ENCODE measurements around the gene C6orf47. TPM values are rescaled to one million over a fixed set of nuclear protein-coding genes. Genes with fewer than 3 reads are reported as not detected.

The C6orf47 gene, protein sequence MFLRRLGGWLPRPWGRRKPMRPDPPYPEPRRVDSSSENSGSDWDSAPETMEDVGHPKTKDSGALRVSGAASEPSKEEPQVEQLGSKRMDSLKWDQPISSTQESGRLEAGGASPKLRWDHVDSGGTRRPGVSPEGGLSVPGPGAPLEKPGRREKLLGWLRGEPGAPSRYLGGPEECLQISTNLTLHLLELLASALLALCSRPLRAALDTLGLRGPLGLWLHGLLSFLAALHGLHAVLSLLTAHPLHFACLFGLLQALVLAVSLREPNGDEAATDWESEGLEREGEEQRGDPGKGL
- total RNA-seq (2022; extraction: Qiagen RNA extraction) = 10.3 to 13.2 TPM (median 12.6 TPM) in 5 replicates

DNA sequence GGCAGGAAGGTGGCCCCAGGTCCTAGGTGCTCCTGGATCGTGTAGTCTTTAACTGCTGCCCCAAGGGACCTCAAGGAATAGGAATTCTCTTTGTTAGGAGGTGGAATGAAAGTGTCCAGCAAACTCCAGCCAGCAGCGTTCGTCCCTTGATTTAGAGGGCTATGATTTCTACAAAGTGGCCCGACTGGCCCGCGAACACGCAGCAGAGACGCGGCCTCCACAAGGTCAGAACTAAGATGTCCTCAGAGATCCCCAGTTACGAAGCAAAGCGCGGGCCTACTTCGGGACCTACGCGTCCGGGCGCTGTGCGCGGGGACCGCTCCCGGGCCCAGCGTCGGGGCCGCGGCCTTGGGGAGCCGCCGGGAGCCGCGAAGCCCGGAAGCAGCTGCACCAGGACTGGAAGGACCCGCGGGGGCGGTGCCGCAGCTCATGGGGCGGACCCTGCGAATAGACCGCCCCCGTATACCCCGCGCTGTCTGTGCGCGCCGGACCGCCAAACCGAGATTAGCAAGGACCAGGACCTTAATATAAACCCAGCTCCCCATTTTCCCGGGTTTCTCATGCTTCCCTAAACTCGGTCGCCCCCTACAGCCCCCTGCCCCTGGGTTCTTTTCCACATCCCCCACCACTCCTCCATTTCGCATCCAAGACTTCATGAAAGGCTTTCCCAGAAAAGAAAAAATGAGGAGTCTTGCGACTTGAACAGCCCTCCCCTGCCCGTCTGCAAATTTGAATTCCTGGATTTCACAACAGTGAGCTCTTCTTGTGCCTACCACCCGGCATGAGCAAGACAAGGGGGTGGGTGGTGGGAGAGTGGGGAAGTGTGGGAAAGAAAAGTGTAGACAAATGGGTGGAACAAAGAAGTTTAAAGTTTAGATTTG is at the start of gene C6orf47:
TSS of gene C6orf47 (minus strand) at position 398 of the 881 bp plus-strand sequence. CDS start 831 bp downstream, outside the sequence.

DNA sequence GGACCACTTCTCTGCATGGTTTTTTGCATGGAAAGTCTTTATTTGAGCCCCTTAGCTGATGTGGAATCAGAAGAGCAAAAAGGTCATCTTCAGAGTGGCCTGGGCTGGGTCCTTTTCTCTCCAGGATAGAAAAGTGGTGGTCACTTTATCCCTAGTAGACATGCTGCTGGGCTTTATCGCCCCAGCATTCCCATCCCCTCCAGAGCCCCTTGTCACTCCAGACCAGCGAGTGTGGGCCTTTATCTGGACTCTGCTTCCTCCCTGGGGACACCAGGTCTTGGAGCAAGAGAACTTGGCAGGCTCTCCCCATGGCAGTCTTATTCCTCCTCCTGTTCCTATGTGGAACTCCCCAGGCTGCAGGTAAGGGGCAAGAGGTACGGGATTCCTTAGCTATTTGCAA is 46.0 kb upstream of the C6orf47 start, which contains the start of gene LY6G6F:
TSS of gene LY6G6F (plus strand) at position 268 of the 400 bp plus-strand sequence. CDS start at position 309, 41 bp downstream.

DNA sequence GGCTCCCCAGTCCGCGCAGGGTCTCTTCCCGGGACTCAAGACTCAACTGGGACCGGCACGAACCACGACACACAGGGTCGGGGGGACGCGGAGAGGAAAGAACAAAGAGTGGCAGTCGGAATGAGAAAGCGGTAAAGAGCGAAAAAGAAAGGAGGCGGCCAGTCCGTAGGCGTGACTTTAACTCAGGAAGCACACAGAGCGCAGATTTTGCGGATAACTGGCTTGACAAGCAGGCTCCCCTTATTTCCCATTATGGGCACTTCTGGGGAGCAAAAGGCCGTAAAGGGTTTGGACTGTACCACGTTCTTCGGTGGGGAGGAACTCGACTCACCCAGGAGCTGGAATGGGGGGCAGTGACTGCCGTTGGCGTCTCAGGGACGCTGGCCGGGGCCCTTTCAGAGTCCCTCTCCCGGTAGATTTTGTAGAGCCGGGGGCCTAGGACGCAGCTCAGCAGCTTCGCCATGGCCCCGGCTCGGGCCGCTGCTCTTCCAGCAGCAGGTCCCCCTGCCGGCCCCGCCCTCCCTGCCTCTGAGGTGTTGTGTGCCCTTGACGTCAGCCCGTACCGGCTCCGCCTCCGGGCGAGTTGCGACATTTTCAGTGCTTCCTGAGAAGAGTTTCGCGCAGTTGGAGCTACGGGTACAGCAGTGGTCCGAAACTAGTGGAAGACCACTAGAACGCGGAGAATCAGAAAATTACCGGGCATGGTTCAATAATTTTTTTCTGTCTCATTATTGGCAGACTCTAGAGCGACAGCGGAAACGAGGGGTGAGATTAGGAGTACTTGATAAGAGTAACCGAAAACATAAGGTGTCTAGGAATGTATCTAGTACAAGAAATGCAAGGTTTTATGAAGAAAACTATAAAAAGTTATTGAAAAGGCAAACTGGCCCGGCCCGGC is 42.5 kb upstream of the C6orf47 start, which contains the start of gene ABHD16A:
TSS of gene ABHD16A (minus strand) at position 506 of the 898 bp plus-strand sequence. CDS start at position 463, 43 bp downstream.

DNA sequence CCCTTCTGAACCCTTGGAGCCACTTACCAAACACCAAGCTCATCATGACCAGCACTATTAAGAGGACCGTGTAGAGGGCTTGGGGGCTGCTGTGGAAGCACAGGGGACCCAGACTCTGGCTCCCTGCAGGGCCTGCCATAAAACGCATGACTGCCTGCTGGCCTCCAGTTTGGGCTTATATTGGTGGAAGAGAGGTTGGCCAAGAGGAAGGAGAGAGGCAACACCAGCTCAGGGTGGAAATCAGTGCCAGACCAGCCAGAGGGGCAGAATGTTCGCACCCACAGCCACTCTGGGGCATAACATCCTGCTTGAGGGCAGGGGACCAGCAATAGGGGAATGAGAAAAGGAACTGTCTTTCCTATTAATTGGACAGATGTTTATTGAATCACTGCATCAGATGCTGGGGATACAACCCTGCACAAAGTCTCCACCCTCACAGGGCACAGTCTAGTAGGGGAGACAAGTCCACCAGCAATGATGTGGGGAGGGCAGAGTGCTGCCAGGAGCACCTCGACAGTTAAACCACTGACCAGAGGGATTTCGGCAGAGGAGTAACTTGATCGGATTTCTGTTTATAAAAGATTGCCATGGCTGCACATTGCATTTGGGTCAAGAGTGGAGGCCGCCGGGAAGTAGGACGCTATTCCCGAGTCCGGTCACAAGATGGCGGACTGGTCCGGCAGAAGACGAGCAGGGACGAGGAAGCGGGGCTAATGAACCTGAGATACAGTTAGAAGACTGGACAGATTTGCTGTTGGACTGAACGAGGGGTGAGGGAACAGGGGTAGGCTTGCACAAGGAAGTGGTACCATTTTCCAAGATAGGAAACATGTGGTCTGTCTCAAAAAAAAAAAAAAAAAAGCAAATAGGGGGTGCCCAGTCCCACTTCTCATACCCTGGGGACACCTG is 19.9 kb upstream of the C6orf47 start, which contains the start of gene LY6G5C:
TSS of gene LY6G5C (minus strand) at position 842 of the 909 bp plus-strand sequence. CDS start at position 148, 694 bp downstream.

DNA sequence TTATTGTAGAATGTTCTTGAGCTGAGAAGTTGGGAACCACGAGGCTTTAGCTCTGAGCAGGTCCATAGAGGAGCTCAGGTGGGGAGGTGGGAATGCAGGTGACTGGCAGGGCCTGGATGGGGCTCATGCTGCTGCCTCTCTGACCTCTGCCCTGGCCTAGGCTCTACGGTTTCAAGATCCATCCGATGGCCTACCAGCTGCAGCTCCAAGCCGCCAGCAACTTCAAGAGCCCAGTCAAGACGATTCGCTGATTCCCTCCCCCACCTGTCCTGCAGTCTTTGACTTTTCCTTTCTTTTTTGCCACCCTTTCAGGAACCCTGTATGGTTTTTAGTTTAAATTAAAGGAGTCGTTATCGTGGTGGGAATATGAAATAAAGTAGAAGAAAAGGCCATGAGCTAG is 9.1 kb upstream of the C6orf47 start, which contains the start of gene LY6G5B:
TSS of gene LY6G5B (plus strand) at position 301 of the 400 bp plus-strand sequence. CDS start 975 bp downstream, outside the sequence.

DNA sequence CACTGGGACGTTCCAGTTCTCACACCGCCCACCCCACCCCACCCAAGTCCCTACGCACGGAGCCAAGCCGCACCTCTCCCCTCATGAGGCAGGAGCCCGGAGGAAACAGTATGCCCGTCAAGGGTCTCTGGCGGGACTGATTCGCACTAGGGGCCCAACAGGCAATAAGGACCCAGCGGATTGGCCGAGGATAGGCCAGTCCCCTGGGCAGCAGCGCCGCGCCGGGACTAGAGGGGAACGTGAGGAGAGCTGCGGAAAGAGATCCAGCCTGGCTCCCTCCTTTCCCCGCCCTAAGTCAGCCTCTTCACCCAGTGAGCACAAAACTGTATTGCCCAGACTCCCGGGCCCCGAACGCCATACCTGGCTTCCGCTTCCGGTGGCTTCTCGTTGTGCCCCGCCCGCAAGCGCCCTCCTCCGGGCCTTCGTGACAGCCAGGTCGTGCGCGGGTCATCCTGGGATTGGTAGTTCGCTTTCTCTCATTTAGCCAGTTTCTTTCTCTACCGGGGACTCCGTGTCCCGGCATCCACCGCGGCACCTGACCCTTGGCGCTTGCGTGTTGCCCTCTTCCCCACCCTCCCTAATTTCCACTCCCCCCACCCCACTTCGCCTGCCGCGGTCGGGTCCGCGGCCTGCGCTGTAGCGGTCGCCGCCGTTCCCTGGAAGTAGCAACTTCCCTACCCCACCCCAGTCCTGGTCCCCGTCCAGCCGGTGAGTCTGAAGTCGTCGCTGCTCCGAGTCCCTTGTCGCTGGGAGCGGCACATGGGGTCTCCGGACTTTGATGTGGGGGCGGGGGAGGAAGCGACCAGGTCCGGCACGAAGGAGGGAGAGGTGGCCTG is 5.1 kb upstream of the C6orf47 start, which contains the start of gene CSNK2B:
TSS of gene CSNK2B (plus strand) at position 580 of the 836 bp plus-strand sequence. CDS start 752 bp downstream, outside the sequence.

DNA sequence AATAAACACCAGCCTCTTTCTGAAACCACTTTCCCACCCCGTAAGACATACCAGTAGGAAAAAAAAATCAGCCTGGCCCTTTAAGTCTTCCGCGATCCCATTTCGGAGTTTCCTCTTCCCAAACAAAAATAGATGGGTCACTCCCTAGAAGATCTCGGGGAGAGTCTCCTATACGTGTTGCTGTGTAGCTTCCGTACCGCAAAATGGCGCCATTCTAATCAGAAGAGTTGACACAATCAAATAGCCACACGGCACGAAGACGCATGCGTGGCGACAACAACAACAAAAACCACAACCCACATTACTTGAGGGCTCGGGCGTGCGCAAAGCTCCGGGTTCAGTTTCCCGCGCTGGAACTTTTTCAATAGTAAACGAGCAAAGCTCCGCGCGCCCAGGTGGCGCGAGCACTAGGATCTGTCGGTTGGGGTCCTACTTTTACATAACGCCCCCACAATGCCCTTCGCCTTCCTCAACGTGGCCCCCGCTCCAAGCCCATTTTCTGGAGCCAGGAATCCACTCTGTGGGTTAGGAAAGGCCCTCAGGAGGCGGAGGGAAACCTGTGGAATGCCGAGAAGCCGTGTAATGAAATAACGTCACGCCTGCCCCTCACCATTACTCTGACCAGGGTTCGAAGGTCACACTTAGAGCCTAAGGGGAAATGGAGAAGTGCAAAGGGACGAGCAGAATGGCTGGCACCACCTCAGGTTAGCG is 4.4 kb upstream of the C6orf47 start, which contains the start of gene GPANK1:
TSS of gene GPANK1 (minus strand) at position 208 of the 711 bp plus-strand sequence. CDS start 519 bp downstream, outside the sequence.

DNA sequence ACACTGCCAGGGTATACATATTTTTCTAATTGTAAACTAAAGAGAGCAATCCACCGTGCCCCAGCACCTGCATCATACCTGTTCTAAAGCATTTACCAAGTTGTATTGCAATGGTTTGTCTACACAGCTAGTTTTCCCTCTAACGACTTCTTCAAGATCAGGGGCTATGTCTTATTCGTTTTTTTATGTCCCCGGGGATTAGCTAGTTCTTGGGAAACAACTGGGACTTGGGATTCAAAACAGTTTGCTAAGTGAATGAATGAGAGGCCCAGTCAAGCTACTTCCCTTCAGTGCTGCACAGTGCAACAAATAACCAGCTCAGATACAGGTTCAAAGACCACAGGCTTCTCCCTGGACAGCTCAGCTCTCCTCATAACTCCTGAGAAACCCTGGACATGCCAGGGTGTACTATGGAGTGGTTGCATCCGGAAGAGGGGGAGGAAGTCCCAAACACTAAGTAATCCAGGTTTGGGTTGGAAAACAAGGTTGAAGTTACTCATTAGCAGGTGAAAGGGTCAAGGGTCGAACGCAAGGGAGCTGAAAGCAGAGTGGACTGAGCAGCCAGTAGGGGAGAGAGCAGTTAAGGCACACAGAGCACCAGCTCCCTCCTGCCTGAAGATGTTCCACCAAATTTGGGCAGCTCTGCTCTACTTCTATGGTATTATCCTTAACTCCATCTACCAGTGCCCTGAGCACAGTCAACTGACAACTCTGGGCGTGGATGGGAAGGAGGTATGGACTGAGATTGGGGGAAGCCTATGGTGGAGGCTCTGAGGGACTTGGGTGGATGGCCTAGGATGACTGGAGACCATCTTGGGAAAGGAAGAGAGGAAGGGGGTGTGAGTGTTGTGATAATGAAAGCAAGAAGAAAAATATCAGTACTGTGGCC is 5.0 kb downstream of the C6orf47 start, which contains the start of gene APOM:
TSS of gene APOM (plus strand) at position 546 of the 889 bp plus-strand sequence. CDS start at position 619, 73 bp downstream.

DNA sequence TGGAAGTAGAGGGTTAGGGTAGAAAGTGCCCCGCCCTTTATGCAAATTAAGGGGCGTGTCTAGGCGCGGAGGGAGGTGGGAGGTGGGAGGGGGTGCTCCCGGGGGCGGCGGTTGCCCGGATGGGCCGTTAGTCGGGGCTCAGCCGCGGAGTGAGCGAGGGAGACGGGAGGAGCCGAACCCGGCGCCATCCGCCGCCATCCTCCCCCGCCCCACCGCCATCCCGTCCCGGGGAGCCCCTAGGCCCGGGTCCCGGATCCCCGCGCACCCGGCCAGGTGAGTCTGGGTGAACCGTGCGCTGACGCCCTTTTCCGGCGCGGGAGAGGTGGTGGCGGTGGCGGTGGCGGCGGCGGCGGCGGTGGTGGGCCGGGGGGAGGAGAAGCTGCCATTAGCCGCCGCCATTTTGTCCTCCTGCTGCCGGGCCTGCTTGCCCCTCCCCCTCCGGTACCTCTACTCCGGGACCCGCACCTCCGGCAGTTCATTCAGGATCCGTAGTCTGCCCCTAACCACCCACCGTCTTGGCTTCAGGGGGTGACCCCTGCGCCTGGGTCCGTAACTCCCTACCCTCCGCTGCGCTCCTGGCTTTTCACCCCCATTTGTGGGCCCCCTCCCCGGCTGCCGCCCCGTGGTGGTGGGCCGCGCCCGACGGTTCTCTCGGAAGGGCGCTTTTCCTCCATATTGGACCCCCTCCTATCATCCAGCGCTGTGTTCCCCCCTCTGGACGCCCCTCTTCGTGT is 39.8 kb downstream of the C6orf47 start, which contains the start of gene PRRC2A:
TSS of gene PRRC2A (plus strand) at position 130 of the 734 bp plus-strand sequence. CDS start 2,075 bp downstream, outside the sequence.

DNA sequence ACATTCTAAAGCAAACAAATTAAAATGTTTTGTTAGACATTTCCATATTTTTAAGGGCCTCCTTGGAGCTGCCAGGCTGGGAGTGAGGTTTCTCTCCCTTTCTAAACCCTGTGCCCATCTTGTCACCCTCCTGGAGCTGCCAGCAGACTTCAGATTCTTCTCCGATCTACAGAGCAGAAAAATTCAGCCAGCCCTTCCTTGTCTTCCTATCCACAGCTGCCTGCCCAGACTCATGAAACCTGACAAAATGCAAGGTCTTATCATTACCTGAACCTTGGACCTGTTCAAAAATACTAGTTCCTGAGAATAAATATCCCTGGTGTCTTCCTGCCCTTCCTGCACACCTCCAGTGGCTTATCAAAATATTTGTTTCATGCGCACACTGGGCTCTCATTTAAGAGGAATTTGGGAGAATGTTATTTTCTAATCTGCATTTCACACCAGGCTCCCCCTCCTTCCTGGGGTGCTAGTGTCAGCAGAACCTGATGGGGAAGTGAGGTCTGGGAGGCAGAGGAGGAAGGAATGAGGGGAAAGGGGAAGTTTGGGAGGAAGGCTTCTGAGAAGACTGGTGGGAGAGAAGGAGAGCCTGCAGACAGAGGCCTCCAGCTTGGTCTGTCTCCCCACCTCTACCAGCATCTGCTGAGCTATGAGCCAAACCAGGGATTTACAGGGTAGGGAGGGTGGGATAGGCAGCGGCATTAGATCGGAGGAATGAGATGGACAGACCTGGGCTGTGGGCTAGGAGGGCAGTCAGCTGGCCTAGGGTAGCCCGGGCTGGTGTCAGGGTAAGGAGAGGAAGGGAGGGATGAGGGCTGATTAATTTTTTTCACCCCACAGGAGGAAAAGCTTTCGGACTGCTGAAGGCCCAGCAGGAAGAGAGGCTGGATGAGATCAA is 45.6 kb downstream of the C6orf47 start, which contains the start of gene AIF1:
TSS of gene AIF1 (plus strand) at position 551 of the 895 bp plus-strand sequence. CDS start at position 647, 96 bp downstream.

Other genes starting within 250 kb of the C6orf47 start
- 7.0 to 9.3 TPM (median 7.4 TPM) in 5 replicates for gene MICB, start 162.6 kb downstream of the C6orf47 start, total RNA-seq (2022; extraction: Qiagen RNA extraction)
- gene MCCD1, start 131.8 kb downstream of the C6orf47 start, total RNA-seq (2022; extraction: Qiagen RNA extraction) = not detected in 5 replicates
- gene DDX39B, start 118.8 kb downstream of the C6orf47 start, total RNA-seq (2022; extraction: Qiagen RNA extraction) = 321 to 413 TPM (median 373 TPM) in 5 replicates
- gene ATP6V1G2, start 114.2 kb downstream of the C6orf47 start, total RNA-seq (2022; extraction: Qiagen RNA extraction) = 0.54 to 1.1 TPM (median 0.67 TPM) in 5 replicates
- gene NFKBIL1, start 113.2 kb downstream of the C6orf47 start, total RNA-seq (2022; extraction: Qiagen RNA extraction) = 9.2 to 12.4 TPM (median 11.8 TPM) in 5 replicates
- gene LTA, start 88.5 kb downstream of the C6orf47 start, total RNA-seq (2022; extraction: Qiagen RNA extraction) = 0.11 to 0.23 TPM in 2 of 5 replicates, not detected in the others
- gene TNF, start 85.2 kb downstream of the C6orf47 start, total RNA-seq (2022; extraction: Qiagen RNA extraction) = 0.06 to 0.36 TPM (median 0.09 TPM) in 4 of 5 replicates, not detected in the other
- 0.22 to 0.38 TPM (median 0.33 TPM) in 5 replicates for gene LTB, start 78.4 kb downstream of the C6orf47 start, total RNA-seq (2022; extraction: Qiagen RNA extraction)
- 0.46 to 0.73 TPM in 2 of 5 replicates, not detected in the others for gene LST1, start 74.5 kb downstream of the C6orf47 start, total RNA-seq (2022; extraction: Qiagen RNA extraction)
- not detected in 5 replicates for gene NCR3, start 67.8 kb downstream of the C6orf47 start, total RNA-seq (2022; extraction: Qiagen RNA extraction)
- not detected in 5 replicates for gene AIF1, start 45.5 kb downstream of the C6orf47 start, total RNA-seq (2022; extraction: Qiagen RNA extraction)
- 69.6 to 93.6 TPM (median 87.5 TPM) in 5 replicates for gene PRRC2A, start 40.1 kb downstream of the C6orf47 start, total RNA-seq (2022; extraction: Qiagen RNA extraction)
- gene BAG6, start 8.1 kb downstream of the C6orf47 start, total RNA-seq (2022; extraction: Qiagen RNA extraction) = 114 to 156 TPM (median 146 TPM) in 5 replicates
- gene APOM, start 4.9 kb downstream of the C6orf47 start, total RNA-seq (2022; extraction: Qiagen RNA extraction) = 2.9 to 4.1 TPM (median 3.0 TPM) in 5 replicates
- 10.8 to 12.2 TPM (median 11.7 TPM) in 5 replicates for gene GPANK1, start 4.2 kb upstream of the C6orf47 start, total RNA-seq (2022; extraction: Qiagen RNA extraction)
- 165 to 184 TPM (median 170 TPM) in 5 replicates for gene CSNK2B, start 5.3 kb upstream of the C6orf47 start, total RNA-seq (2022; extraction: Qiagen RNA extraction)
- gene LY6G5B, start 9.2 kb upstream of the C6orf47 start, total RNA-seq (2022; extraction: Qiagen RNA extraction) = 3.8 to 5.0 TPM (median 4.3 TPM) in 5 replicates
- 1.1 to 2.0 TPM (median 1.6 TPM) in 5 replicates for gene LY6G5C, start 20.3 kb upstream of the C6orf47 start, total RNA-seq (2022; extraction: Qiagen RNA extraction)
- gene ABHD16A, start 42.5 kb upstream of the C6orf47 start, total RNA-seq (2022; extraction: Qiagen RNA extraction) = 16.5 to 20.4 TPM (median 19.3 TPM) in 5 replicates
- gene LY6G6F, start 46.1 kb upstream of the C6orf47 start, total RNA-seq (2022; extraction: Qiagen RNA extraction) = not detected in 5 replicates
- gene LY6G6D, start 54.6 kb upstream of the C6orf47 start, total RNA-seq (2022; extraction: Qiagen RNA extraction) = not detected in 5 replicates
- 0.09 to 0.12 TPM (median 0.10 TPM) in 3 of 5 replicates, not detected in the others for gene LY6G6C, start 61.0 kb upstream of the C6orf47 start, total RNA-seq (2022; extraction: Qiagen RNA extraction)
- not detected in 5 replicates for gene MPIG6B, start 62.6 kb upstream of the C6orf47 start, total RNA-seq (2022; extraction: Qiagen RNA extraction)
- gene DDAH2, start 68.5 kb upstream of the C6orf47 start, total RNA-seq (2022; extraction: Qiagen RNA extraction) = 28.8 to 35.0 TPM (median 32.1 TPM) in 5 replicates
- gene CLIC1, start 75.8 kb upstream of the C6orf47 start, total RNA-seq (2022; extraction: Qiagen RNA extraction) = 497 to 519 TPM (median 513 TPM) in 5 replicates
- gene MSH5, start 79.2 kb upstream of the C6orf47 start, total RNA-seq (2022; extraction: Qiagen RNA extraction) = 11.5 to 15.5 TPM (median 14.0 TPM) in 5 replicates
- 2.7 to 4.9 TPM (median 4.1 TPM) in 5 replicates for gene SAPCD1, start 101.9 kb upstream of the C6orf47 start, total RNA-seq (2022; extraction: Qiagen RNA extraction)
- 1.5 to 2.0 TPM (median 1.8 TPM) in 5 replicates for gene VWA7, start 116.5 kb upstream of the C6orf47 start, total RNA-seq (2022; extraction: Qiagen RNA extraction)
- 47.0 to 60.8 TPM (median 59.2 TPM) in 5 replicates for gene VARS1, start 135.0 kb upstream of the C6orf47 start, total RNA-seq (2022; extraction: Qiagen RNA extraction)
- 48.5 to 67.7 TPM (median 60.4 TPM) in 5 replicates for gene LSM2, start 146.2 kb upstream of the C6orf47 start, total RNA-seq (2022; extraction: Qiagen RNA extraction)
- 1.5 to 2.2 TPM (median 1.8 TPM) in 5 replicates for gene HSPA1L, start 154.5 kb upstream of the C6orf47 start, total RNA-seq (2022; extraction: Qiagen RNA extraction)
- 250 to 374 TPM (median 304 TPM) in 5 replicates for gene HSPA1A, start 154.8 kb upstream of the C6orf47 start, total RNA-seq (2022; extraction: Qiagen RNA extraction)
- 191 to 290 TPM (median 231 TPM) in 5 replicates for gene HSPA1B, start 167.0 kb upstream of the C6orf47 start, total RNA-seq (2022; extraction: Qiagen RNA extraction)
- gene NEU1, start 202.0 kb upstream of the C6orf47 start, total RNA-seq (2022; extraction: Qiagen RNA extraction) = 23.0 to 37.8 TPM (median 29.3 TPM) in 5 replicates
- 0.06 to 0.16 TPM in 2 of 5 replicates, not detected in the others for gene SLC44A4, start 218.2 kb upstream of the C6orf47 start, total RNA-seq (2022; extraction: Qiagen RNA extraction)
- gene EHMT2, start 236.9 kb upstream of the C6orf47 start, total RNA-seq (2022; extraction: Qiagen RNA extraction) = 25.9 to 35.4 TPM (median 32.0 TPM) in 5 replicates
- 3.4 to 5.3 TPM (median 4.6 TPM) in 5 replicates for gene ZBTB12, start 241.3 kb upstream of the C6orf47 start, total RNA-seq (2022; extraction: Qiagen RNA extraction)

All from A549 treated with CORT108297 at 1 μM for 4 hours (cell line).